ENCODE data around the gene MSANTD2.

DNA sequence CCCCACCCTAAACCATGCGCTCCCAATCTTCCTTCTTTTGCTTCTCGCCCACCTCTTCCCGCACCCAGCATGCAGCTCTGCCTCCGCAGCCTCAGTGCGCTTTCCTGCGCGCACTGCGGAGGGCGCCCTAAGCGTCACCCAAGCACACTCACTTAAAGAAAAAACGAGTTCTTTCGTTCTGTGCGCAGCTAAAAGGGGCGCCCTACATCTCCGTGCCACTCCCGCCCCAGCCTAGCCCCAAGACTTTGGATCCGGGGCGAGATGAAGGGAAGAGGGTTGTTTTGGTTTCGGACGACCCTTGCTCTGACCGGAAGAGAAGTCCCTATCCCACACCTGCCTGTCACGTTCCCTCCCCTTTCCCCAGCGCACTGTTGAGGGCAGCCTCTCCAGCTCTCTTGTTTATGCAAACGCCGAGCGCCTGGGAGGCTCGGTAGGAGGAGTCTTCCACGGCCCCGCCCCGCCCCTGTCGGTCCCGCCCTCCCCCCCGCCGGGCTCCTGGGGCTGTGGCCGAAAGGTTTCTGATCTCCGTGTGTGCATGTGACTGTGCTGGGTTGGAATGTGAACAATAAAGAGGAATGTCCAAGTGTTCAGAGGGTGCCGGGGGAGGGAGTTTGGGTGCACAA lies 53.5 kb downstream of the MSANTD2 start:
- TF ChIP-seq, protein P1, sequence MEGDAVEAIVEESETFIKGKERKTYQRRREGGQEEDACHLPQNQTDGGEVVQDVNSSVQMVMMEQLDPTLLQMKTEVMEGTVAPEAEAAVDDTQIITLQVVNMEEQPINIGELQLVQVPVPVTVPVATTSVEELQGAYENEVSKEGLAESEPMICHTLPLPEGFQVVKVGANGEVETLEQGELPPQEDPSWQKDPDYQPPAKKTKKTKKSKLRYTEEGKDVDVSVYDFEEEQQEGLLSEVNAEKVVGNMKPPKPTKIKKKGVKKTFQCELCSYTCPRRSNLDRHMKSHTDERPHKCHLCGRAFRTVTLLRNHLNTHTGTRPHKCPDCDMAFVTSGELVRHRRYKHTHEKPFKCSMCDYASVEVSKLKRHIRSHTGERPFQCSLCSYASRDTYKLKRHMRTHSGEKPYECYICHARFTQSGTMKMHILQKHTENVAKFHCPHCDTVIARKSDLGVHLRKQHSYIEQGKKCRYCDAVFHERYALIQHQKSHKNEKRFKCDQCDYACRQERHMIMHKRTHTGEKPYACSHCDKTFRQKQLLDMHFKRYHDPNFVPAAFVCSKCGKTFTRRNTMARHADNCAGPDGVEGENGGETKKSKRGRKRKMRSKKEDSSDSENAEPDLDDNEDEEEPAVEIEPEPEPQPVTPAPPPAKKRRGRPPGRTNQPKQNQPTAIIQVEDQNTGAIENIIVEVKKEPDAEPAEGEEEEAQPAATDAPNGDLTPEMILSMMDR (conservative IDR thresholded peaks at IDR 0.05; ENCODE audit: low read depth, low read length), result peak; percentile 57
- TF ChIP-seq RAD21 (IDR thresholded peaks at IDR 0.05; ENCODE audit: low read length), result peak; percentile 35
- no peak for TF ChIP-seq CEBPB (IDR thresholded peaks at IDR 0.05; ENCODE audit: low read depth, low read length)
- TF ChIP-seq POLR2A (IDR thresholded peaks at IDR 0.05; ENCODE audit: low read depth, low read length), result no peak
